Gastrocnemius medialis (tissue), 4 donors: Measurements from ENCODE around the gene GIMAP5. TPM values are rescaled to one million over a fixed set of nuclear protein-coding genes. Genes with fewer than 3 reads are reported as not detected.

Source experiments
- ATAC-seq, 2 donors: fragments of 150-250 bp; one replicate each; pipeline ENCODE4 v1.9.1; 2016
- DNase-seq, 2 donors: peaks; one replicate each; pipeline ENCODE4 v3.0.0-alpha.2; 2019
- H3K27ac ChIP-seq, 4 donors: fragments of 200-600 bp; sonication (generic); 1 replicate in 1 of 4; 2 replicates in 3 of 4; pipeline ENCODE4 v1.5.1; 2016 to 2018; ENCODE audit warnings: mild to moderate bottlenecking in 2 of 4, moderate library complexity in 1 of 4
- H3K27me3 ChIP-seq, 3 donors: fragments of 200-600 bp; sonication (generic) in 2 of 3; 1 replicate in 1 of 3; 2 replicates in 2 of 3; pipeline versions ENCODE4 v1.5.1 to v1.6.0; 2016 to 2019; ENCODE audit warnings: mild to moderate bottlenecking in 1 of 3, moderate library complexity in 1 of 3
- H3K36me3 ChIP-seq, 2 donors: fragments of 200-600 bp; sonication (generic) in 1 of 2; one replicate each; pipeline ENCODE4 v1.5.1; 2017 to 2018
- H3K4me1 ChIP-seq, 2 donors: fragments of 200-600 bp; sonication (generic) in 1 of 2; one replicate each; pipeline ENCODE4 v1.5.1; 2016 to 2017; ENCODE audit warnings: mild to moderate bottlenecking in 2 of 2
- H3K4me3 ChIP-seq, 4 donors: fragments of 200-600 bp; sonication (generic) in 3 of 4; 1 replicate in 1 of 4; 2 replicates in 3 of 4; pipeline ENCODE4 v1.5.1; 2016 to 2019; ENCODE audit warnings: mild to moderate bottlenecking in 2 of 4
- H3K9me3 ChIP-seq, 3 donors: fragments of 200-600 bp; sonication (generic) in 2 of 3; 1 replicate in 1 of 3; 2 replicates in 2 of 3; pipeline ENCODE4 v1.5.1; 2016 to 2019
- POLR2A ChIP-seq, 2 donors: fragments of 450-650 bp; IDR thresholded peaks; one replicate each; pipeline ENCODE4 v1.6.1; 2017; ENCODE audit warnings: antibody characterized with exemption in 2 of 2, mild to moderate bottlenecking in 2 of 2, moderate library complexity in 2 of 2
- in situ Hi-C, 4 donors: fragments of 200-750 bp; cut with MboI; loops; one replicate each; pipeline versions ENCODE4 v1.15.0 to v1.8.0; 2017; ENCODE audit warnings: low sequenced_read_pairs in 4 of 4
- intact Hi-C: fragments of 100-400 bp; cut with DNase I; formaldehyde crosslinking; loops from one replicate; pipeline ENCODE4 v1.15.1; 2023; ENCODE audit warnings: low total_unique reads
- total RNA-seq, 4 donors: library from RNA; depleted of rRNA; stranded (reverse); fragments of >200 nt; gene quantifications; one replicate each; pipeline versions ENCODE4 v1.1.0 to v1.2.3, GENCODE V29; 2016
- TF ChIP-seq, protein P1 (sequence below), 5 experiments: fragments of 450-650 bp in 3 of 5; fragments of 200-600 bp in 2 of 5; sonication (generic) in 2 of 5; IDR thresholded peaks in 4 of 5; conservative IDR thresholded peaks in 1 of 5; 1 replicate in 4 of 5; 2 replicates in 1 of 5; pipeline ENCODE4 v1.5.1; 2016 to 2019; ENCODE audit warnings: antibody characterized with exemption in 5 of 5, mild to moderate bottlenecking in 3 of 5, moderate library complexity in 3 of 5

The GIMAP5 gene
- total RNA-seq, 4 donors from 2014 or later: 13.5 to 29.4 (median 15.6) TPM

DNA sequence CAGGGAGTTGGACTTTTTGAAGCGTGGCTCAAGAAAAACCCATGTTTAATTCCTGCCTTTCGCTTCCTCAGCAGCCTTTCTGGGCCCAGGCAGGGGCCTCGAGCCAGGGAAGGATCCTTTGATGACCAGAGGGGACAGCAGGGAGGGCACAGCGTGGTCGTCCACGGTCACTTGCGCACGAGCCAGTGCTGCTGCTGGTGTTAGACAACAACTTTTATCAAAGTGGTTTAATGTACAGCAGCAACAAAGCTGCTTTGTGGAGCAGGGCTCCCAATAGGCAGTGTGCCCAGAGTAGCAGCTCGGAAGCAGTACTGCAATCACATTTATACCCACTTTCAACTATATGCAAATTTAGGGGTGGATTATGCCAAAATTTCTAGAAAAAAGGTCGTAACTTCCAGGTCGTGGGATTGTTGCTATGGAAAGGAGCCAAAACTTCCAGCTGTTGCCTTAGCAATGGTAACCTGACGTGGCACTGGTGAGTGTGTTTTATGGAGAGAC is 14.7 kb upstream of the GIMAP5 start:
- Histone ChIP-seq H3K4me3 (peak overlapping the region in 3 of 4 donors; percentile 6 to 32 (median 18)), H3K9me3 (peaks cover 0 to 5% (median 0%) of the 10 kb centered on the region in 3 donors), H3K36me3 (no peaks in the 10 kb centered on the region), H3K27ac (peak overlapping the region; percentile 42 to 76 (median 74)), H3K27me3 (no peaks in the 10 kb centered on the region), H3K4me1 (no peaks in the 10 kb centered on the region)
- intact Hi-C loops: no loop called here
- in situ Hi-C loops: no loop called here
- no peak for DNase-seq
- no peak for ATAC-seq
- TF ChIP-seq, protein P1, sequence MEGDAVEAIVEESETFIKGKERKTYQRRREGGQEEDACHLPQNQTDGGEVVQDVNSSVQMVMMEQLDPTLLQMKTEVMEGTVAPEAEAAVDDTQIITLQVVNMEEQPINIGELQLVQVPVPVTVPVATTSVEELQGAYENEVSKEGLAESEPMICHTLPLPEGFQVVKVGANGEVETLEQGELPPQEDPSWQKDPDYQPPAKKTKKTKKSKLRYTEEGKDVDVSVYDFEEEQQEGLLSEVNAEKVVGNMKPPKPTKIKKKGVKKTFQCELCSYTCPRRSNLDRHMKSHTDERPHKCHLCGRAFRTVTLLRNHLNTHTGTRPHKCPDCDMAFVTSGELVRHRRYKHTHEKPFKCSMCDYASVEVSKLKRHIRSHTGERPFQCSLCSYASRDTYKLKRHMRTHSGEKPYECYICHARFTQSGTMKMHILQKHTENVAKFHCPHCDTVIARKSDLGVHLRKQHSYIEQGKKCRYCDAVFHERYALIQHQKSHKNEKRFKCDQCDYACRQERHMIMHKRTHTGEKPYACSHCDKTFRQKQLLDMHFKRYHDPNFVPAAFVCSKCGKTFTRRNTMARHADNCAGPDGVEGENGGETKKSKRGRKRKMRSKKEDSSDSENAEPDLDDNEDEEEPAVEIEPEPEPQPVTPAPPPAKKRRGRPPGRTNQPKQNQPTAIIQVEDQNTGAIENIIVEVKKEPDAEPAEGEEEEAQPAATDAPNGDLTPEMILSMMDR (IDR thresholded peaks at IDR 0.05 in 4 of 5, conservative IDR thresholded peaks at IDR 0.05 in 1 of 5): no peak
- TF ChIP-seq POLR2A (IDR thresholded peaks at IDR 0.05): no peak

DNA sequence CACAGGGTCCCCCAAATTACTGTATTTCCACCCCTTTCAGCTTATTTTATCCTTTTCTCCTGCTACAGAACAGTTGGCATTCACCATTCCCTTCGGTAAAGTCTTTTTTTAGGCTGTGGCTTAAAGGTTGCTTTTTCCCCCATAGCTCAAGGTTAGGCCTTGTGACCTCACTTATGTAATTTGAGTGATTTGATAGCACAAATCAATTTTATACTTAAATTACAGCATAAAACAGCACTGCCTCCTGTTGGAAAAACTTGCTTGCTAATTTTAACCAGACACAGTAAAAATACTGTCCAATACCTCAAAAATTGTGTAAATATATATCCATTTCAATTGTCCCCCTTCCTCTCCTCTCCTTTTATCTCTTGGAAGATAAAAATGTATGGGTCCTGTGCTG is 13.8 kb upstream of the GIMAP5 start:
- no peak for DNase-seq
- ATAC-seq: no peak
- in situ Hi-C loops (no loop called here), intact Hi-C loops (no loop called here)
- H3K27ac ChIP-seq: peak overlapping the region in 3 of 4 donors; percentile 73 to 76 (median 76)
- no peak overlapping the region for H3K4me3 ChIP-seq
- peaks cover 0 to 5% (median 0%) of the 10 kb centered on the region in 3 donors for H3K9me3 ChIP-seq
- TF ChIP-seq POLR2A (IDR thresholded peaks at IDR 0.05): no peak
- TF ChIP-seq, protein P1 (IDR thresholded peaks at IDR 0.05 in 4 of 5, conservative IDR thresholded peaks at IDR 0.05 in 1 of 5): no peak
- no peaks in the 10 kb centered on the region for H3K36me3 ChIP-seq
- H3K4me1 ChIP-seq: no peaks in the 10 kb centered on the region
- no peaks in the 10 kb centered on the region for H3K27me3 ChIP-seq

- Histone ChIP-seq H3K27me3 (no peaks in the 10 kb centered on the region), H3K9me3 (peaks cover 0 to 5% (median 0%) of the 10 kb centered on the region in 3 donors), H3K4me3 (no peak overlapping the region), H3K4me1 (no peaks in the 10 kb centered on the region), H3K27ac (no peak overlapping the region), H3K36me3 (no peaks in the 10 kb centered on the region)
- TF ChIP-seq, protein P1 (IDR thresholded peaks at IDR 0.05 in 4 of 5, conservative IDR thresholded peaks at IDR 0.05 in 1 of 5): no peak
- no peak for TF ChIP-seq POLR2A (IDR thresholded peaks at IDR 0.05)
- intact Hi-C loops (no loop called here), in situ Hi-C loops (no loop called here)
- ATAC-seq (no peak), DNase-seq (no peak)
These were observed 9.8 kb upstream of the GIMAP5 start for GRCh38 chr7:150727381-150727780.

DNA sequence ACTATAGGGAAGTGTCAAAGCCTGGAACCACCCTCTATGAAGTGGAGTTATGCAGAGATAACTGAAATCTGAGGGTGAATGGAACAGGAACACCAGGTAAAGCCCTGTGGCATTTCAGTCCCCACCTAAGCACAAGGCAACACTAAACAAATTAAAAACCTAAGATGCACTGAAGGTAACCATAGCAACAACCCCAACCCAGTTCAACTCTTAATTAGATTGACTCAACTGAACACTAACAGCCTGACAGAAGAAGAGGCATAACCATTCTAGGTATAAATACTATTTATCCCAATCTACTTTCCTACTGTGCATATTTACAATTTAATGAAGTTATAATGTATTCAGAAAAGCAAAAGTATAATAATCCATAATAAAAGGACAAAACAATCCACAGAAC is 9.2 kb upstream of the GIMAP5 start:
- H3K4me1 ChIP-seq: no peaks in the 10 kb centered on the region
- intact Hi-C loops: no loop called here
- H3K27me3 ChIP-seq: no peaks in the 10 kb centered on the region
- no peaks in the 10 kb centered on the region for H3K36me3 ChIP-seq
- ATAC-seq (no peak), DNase-seq (no peak)
- H3K4me3 ChIP-seq: no peak overlapping the region
- no peak overlapping the region for H3K27ac ChIP-seq
- in situ Hi-C loops: no loop called here
- TF ChIP-seq, protein P1 (IDR thresholded peaks at IDR 0.05 in 4 of 5, conservative IDR thresholded peaks at IDR 0.05 in 1 of 5): no peak
- TF ChIP-seq POLR2A (IDR thresholded peaks at IDR 0.05): no peak
- peaks cover 0 to 5% (median 0%) of the 10 kb centered on the region in 3 donors for H3K9me3 ChIP-seq

GRCh38 chr7:150728609-150729008 is 8.6 kb upstream of the GIMAP5 start:
- in situ Hi-C loops (no loop called here), intact Hi-C loops (no loop called here)
- Histone ChIP-seq H3K9me3 (peaks cover 0 to 5% (median 0%) of the 10 kb centered on the region in 3 donors), H3K4me3 (no peak overlapping the region), H3K4me1 (no peaks in the 10 kb centered on the region), H3K36me3 (no peaks in the 10 kb centered on the region), H3K27ac (no peak overlapping the region), H3K27me3 (no peaks in the 10 kb centered on the region)
- no peak for DNase-seq
- TF ChIP-seq, protein P1 (IDR thresholded peaks at IDR 0.05 in 4 of 5, conservative IDR thresholded peaks at IDR 0.05 in 1 of 5): no peak
- no peak for TF ChIP-seq POLR2A (IDR thresholded peaks at IDR 0.05)
- ATAC-seq: no peak
